Airway epithelial cell (primary cell): Measurements from ENCODE around the gene PSMD9. TPM values are rescaled to one million over a fixed set of nuclear protein-coding genes. Genes with fewer than 3 reads are reported as not detected.

Experiments used
- total RNA-seq: library from RNA; depleted of rRNA; stranded (reverse); fragments of >200 nt; gene quantifications from 2 replicates; pipeline ENCODE4 v1.2.3, GENCODE V29; 2015

Gene PSMD9
- total RNA-seq: 81.9 and 95.9 TPM in 2 replicates

GRCh38 chr12:121888478-121889273 is at the start of gene PSMD9:
TSS of gene PSMD9 (plus strand) at chr12:121888790. CDS start at chr12:121888857, 67 bp downstream.

GRCh38 chr12:121858662-121859572 is 29.7 kb upstream of the PSMD9 start, which contains the start of gene HPD:
TSS of gene HPD (minus strand) at chr12:121858859. CDS start at chr12:121858823, 36 bp downstream.

GRCh38 chr12:121917950-121918678 is 29.5 kb downstream of the PSMD9 start, which contains the start of gene CFAP251:
TSS of gene CFAP251 (plus strand) at chr12:121918592. CDS start at chr12:121921306, 2,714 bp downstream.

Other genes with a start within 250 kb of the PSMD9 start
- 0.21 TPM in 1 of 2 replicates, not detected in the other for gene MORN3, start 219.1 kb upstream of the PSMD9 start, total RNA-seq
- 4.2 and 7.4 TPM in 2 replicates for gene TMEM120B, start 176.0 kb upstream of the PSMD9 start, total RNA-seq
- gene RHOF, start 95.1 kb upstream of the PSMD9 start, total RNA-seq: 25.2 and 51.3 TPM in 2 replicates
- gene SETD1B, start 84.8 kb upstream of the PSMD9 start, total RNA-seq: 3.9 and 6.1 TPM in 2 replicates
- not detected in 2 replicates for gene HPD, start 29.9 kb upstream of the PSMD9 start, total RNA-seq
- gene CFAP251, start 29.8 kb downstream of the PSMD9 start, total RNA-seq: 32.1 and 37.9 TPM in 2 replicates
- 19.3 and 25.4 TPM in 2 replicates for gene BCL7A, start 133.1 kb downstream of the PSMD9 start, total RNA-seq
- gene MLXIP, start 190.0 kb downstream of the PSMD9 start, total RNA-seq: 7.9 and 15.2 TPM in 2 replicates